C4-2B (cell line): ENCODE results near the gene FAAP100.

Experiments used
- ZFX ChIP-seq: fragments of 450-650 bp; IDR thresholded peaks from 2 replicates; pipeline ENCODE4 v1.6.1; 2017
- TF ChIP-seq, protein P1 (sequence below): fragments of 450-650 bp; conservative IDR thresholded peaks from 2 replicates; pipeline ENCODE4 v1.5.1; 2017; ENCODE audit warnings: mild to moderate bottlenecking

DNA sequence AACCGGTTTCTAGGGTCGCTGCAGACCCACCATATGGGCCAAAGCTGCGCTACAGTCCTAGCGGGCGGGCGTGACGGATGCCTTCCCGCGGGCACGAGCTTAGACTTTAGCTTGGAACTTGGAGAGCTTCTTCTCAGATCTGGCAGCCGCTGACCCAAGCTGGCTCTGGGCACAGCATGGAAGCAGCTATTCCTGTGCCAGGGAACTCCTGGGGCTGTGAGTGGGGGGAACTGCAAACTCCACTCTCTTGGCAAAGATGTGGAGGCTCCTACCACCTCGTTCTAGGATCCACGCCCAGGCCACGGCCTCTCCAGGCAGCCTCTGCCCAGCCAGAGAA lies 8.8 kb downstream of the FAAP100 start:
- TF ChIP-seq, protein P1, sequence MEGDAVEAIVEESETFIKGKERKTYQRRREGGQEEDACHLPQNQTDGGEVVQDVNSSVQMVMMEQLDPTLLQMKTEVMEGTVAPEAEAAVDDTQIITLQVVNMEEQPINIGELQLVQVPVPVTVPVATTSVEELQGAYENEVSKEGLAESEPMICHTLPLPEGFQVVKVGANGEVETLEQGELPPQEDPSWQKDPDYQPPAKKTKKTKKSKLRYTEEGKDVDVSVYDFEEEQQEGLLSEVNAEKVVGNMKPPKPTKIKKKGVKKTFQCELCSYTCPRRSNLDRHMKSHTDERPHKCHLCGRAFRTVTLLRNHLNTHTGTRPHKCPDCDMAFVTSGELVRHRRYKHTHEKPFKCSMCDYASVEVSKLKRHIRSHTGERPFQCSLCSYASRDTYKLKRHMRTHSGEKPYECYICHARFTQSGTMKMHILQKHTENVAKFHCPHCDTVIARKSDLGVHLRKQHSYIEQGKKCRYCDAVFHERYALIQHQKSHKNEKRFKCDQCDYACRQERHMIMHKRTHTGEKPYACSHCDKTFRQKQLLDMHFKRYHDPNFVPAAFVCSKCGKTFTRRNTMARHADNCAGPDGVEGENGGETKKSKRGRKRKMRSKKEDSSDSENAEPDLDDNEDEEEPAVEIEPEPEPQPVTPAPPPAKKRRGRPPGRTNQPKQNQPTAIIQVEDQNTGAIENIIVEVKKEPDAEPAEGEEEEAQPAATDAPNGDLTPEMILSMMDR, result no peak
- no peak for TF ChIP-seq ZFX
